ENCODE results near the gene HDAC4.

GRCh38 chr2:239033801-239034560 lies 366.8 kb downstream of the HDAC4 start:
- TF ChIP-seq EMX1 (CRISPR knock-in tag; IDR thresholded peaks at IDR 0.05) (no peak), ZNF512 (CRISPR knock-in tag; IDR thresholded peaks at IDR 0.05; ENCODE audit: borderline replicate concordance) (no peak), ATF1 (CRISPR knock-in tag; IDR thresholded peaks at IDR 0.05) (no peak), NFYB (CRISPR knock-in tag; conservative IDR thresholded peaks at IDR 0.05; ENCODE audit: low read depth) (no peak), PRDM15 (CRISPR knock-in tag; IDR thresholded peaks at IDR 0.05) (no peak), ESRRA (CRISPR knock-in tag; IDR thresholded peaks at IDR 0.05; ENCODE audit: borderline replicate concordance) (no peak), CTCF (IDR thresholded peaks at IDR 0.05) (no peak), ZBTB21 (CRISPR knock-in tag; IDR thresholded peaks at IDR 0.05; ENCODE audit: borderline replicate concordance) (no peak), CBFB (CRISPR knock-in tag; IDR thresholded peaks at IDR 0.05; ENCODE audit: low read depth) (no peak), CREB1 (CRISPR knock-in tag; IDR thresholded peaks at IDR 0.05) (no peak)

Data from WTC11 (cell line).